ENCODE results near the gene MOB1B.

- TF ChIP-seq PATZ1 (CRISPR knock-in tag; IDR thresholded peaks at IDR 0.05; ENCODE audit: borderline replicate concordance) (no peak), GLIS3 (CRISPR knock-in tag; IDR thresholded peaks at IDR 0.05) (no peak), RARB (CRISPR knock-in tag; IDR thresholded peaks at IDR 0.05) (no peak), CREB5 (CRISPR knock-in tag; IDR thresholded peaks at IDR 0.05; ENCODE audit: low read depth) (no peak), ZNF70 (CRISPR knock-in tag; IDR thresholded peaks at IDR 0.05) (no peak)
These were observed 40.9 kb downstream of the MOB1B start for GRCh38 chr4:70943114-70943513.

Data from SK-N-SH treated with all-trans-retinoic acid at 6 μM for 48 hours (cell line).